GM21360 (cell line): ENCODE data around the gene RAB3GAP2.
A peak's percentile ranks its signal among the peaks of the same experiment; 100 is the strongest.
"Not testable (repeated sequence)": the region's sequence is repeated elsewhere in the genome, so short reads cannot be mapped to it uniquely, and the experiment has no call there.

Experiments used
- ATAC-seq: cut with Tn5 transposase; IDR thresholded peaks from one replicate; pipeline ENCODE4 v1.9.1; 2021; ENCODE audit warnings: mild to moderate bottlenecking, moderate library complexity; ENCODE audit not compliant: unreplicated experiment

The RAB3GAP2 gene

GRCh38 chr1:220151454-220151853 lies 120.8 kb downstream of the RAB3GAP2 start:
- no peak for ATAC-seq

- peak; percentile 74 for ATAC-seq
Measured at GRCh38 chr1:220149742-220150141, 122.5 kb downstream of the RAB3GAP2 start.

GRCh38 chr1:220144051-220144450 lies 128.2 kb downstream of the RAB3GAP2 start:
- no peak for ATAC-seq

- no peak for ATAC-seq
Measured at GRCh38 chr1:220139966-220140365, 132.3 kb downstream of the RAB3GAP2 start.

GRCh38 chr1:220137019-220137786 lies 135.1 kb downstream of the RAB3GAP2 start:
- ATAC-seq, result no peak

- ATAC-seq, result no peak
Measured at GRCh38 chr1:220135755-220136154, 136.5 kb downstream of the RAB3GAP2 start.

- ATAC-seq, result no peak
Measured at GRCh38 chr1:220129479-220130210, 142.6 kb downstream of the RAB3GAP2 start.

GRCh38 chr1:220127076-220127475 lies 145.2 kb downstream of the RAB3GAP2 start:
- no peak for ATAC-seq

GRCh38 chr1:220124542-220124941 lies 147.7 kb downstream of the RAB3GAP2 start:
- ATAC-seq, result no peak

- ATAC-seq, result no peak
Measured at GRCh38 chr1:220123889-220124288, 148.4 kb downstream of the RAB3GAP2 start.

- no peak for ATAC-seq
Measured at GRCh38 chr1:220123066-220123465, 149.2 kb downstream of the RAB3GAP2 start.

- no peak for ATAC-seq
Measured at GRCh38 chr1:220121791-220122530, 150.3 kb downstream of the RAB3GAP2 start.

GRCh38 chr1:220119043-220119512 lies 153.2 kb downstream of the RAB3GAP2 start:
- no peak for ATAC-seq

- ATAC-seq, result peak; percentile 46
Measured at GRCh38 chr1:220113136-220113695, 159.0 kb downstream of the RAB3GAP2 start.

- ATAC-seq, result not testable (repeated sequence)
Measured at GRCh38 chr1:220112600-220112999, 159.7 kb downstream of the RAB3GAP2 start.

GRCh38 chr1:220110473-220110872 lies 161.8 kb downstream of the RAB3GAP2 start:
- ATAC-seq, result not testable (repeated sequence)

GRCh38 chr1:220099826-220100225 lies 172.4 kb downstream of the RAB3GAP2 start:
- ATAC-seq, result no peak
